GM18907 (cell line): ENCODE measurements around the gene ARFGAP3.

ENCODE experiments used
- ATAC-seq: cut with Tn5 transposase; IDR thresholded peaks from one replicate; pipeline ENCODE4 v1.9.1; 2021; ENCODE audit warnings: mild to moderate bottlenecking, moderate library complexity; ENCODE audit not compliant: unreplicated experiment

ARFGAP3 gene

GRCh38 chr22:42825796-42826195, 31.3 kb downstream of the ARFGAP3 start:
- ATAC-seq: no peak

- no peak for ATAC-seq
Measured at GRCh38 chr22:42821386-42821785, 35.7 kb downstream of the ARFGAP3 start.

- no peak for ATAC-seq
Measured at GRCh38 chr22:42820045-42820763, 36.9 kb downstream of the ARFGAP3 start.

- no peak for ATAC-seq
Measured at GRCh38 chr22:42819412-42820044, 37.5 kb downstream of the ARFGAP3 start.

GRCh38 chr22:42817556-42817955, 39.5 kb downstream of the ARFGAP3 start:
- ATAC-seq: no peak

- no peak for ATAC-seq
Measured at GRCh38 chr22:42816336-42816735, 40.7 kb downstream of the ARFGAP3 start.

GRCh38 chr22:42814616-42815015, 42.5 kb downstream of the ARFGAP3 start:
- no peak for ATAC-seq

- no peak for ATAC-seq
Measured at GRCh38 chr22:42814215-42814614, 42.9 kb downstream of the ARFGAP3 start.

- no peak for ATAC-seq
Measured at GRCh38 chr22:42813501-42813900, 43.6 kb downstream of the ARFGAP3 start.

- no peak for ATAC-seq
Measured at GRCh38 chr22:42811459-42811858, 45.6 kb downstream of the ARFGAP3 start.

- no peak for ATAC-seq
Measured at GRCh38 chr22:42808521-42808920, 48.6 kb downstream of the ARFGAP3 start.

GRCh38 chr22:42807185-42807584, 49.9 kb downstream of the ARFGAP3 start:
- ATAC-seq: no peak

- no peak for ATAC-seq
Measured at GRCh38 chr22:42805998-42806830, 50.9 kb downstream of the ARFGAP3 start.

- no peak for ATAC-seq
Measured at GRCh38 chr22:42805016-42805997, 51.8 kb downstream of the ARFGAP3 start.

GRCh38 chr22:42803389-42803788, 53.7 kb downstream of the ARFGAP3 start:
- ATAC-seq: no peak

GRCh38 chr22:42801252-42802080, 55.6 kb downstream of the ARFGAP3 start:
- ATAC-seq: no peak

- no peak for ATAC-seq
Measured at GRCh38 chr22:42800451-42801251, 56.4 kb downstream of the ARFGAP3 start.

GRCh38 chr22:42799461-42800405, 57.3 kb downstream of the ARFGAP3 start:
- no peak for ATAC-seq
